Forelimb muscle (tissue), 1 donor: ENCODE results near the gene DOCK1. TPM values are rescaled to one million over a fixed set of nuclear protein-coding genes. Genes with fewer than 3 reads are reported as not detected.

ENCODE experiments used
- DNase-seq: peaks from one replicate; pipeline ENCODE4 v3.0.0-alpha.2; 2013; ENCODE audit warnings: low read depth
- polyA plus RNA-seq: library from polyadenylated mRNA; unstranded; fragments of 120-200 nt; gene quantifications from one replicate; pipeline ENCODE4 v1.2.1, GENCODE V29; 2013; ENCODE audit not compliant: insufficient read length

The DOCK1 gene
- polyA plus RNA-seq, 1 donor = 26.7 TPM

DNA sequence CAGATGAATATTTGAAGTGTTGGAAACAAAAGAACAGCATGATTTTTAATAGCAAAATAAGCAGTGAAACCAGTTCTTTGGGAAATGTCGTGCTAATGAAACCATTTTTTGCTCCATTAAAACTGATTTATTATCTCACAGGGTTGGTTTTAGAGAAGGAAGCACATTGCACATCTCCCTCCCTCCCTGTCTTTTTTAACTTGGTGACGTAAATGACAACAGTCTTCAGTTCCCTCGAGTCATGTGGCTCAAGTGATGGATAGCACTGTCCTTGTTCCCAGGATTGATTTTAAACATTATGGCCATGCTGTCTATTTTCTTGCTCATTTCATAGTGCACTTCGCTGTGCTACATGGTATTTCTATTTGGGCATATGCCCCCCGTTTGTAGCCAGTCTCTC, 105.9 kb downstream of the DOCK1 start:
- DNase-seq = no peak

DNA sequence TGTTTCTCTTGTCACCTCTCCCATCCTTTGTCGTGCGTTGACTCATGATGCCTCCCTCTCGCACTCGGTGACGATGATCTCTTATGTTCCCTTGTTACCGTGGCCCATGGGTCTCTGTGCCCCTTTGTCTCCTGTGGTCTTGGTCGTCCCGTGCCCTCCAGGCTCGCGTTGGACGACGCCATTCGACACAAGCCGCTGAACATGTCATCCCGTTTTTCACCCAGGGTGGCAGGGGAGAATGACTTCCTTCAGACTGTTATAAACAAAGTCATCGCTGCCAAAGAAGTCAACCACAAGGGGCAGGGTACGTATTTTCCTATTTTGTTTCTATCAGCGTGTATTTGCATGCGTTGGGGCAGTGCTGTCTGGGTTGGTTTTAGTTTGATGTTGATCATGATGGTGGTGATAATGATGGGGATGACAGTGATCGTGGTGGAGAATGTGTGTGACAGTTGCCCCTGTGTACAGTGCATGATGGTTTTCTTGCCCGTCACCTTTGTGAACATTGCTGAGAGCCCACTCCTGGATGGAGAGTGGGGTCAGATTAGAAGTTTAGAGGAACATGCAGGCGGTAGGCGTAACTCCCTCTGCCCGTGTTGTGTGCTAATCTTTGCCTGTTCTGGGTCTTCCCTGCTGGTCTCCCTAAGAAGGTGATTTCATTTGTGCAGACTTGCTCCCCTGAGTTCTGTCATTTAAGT, 107.0 kb downstream of the DOCK1 start:
- DNase-seq = no peak

DNA sequence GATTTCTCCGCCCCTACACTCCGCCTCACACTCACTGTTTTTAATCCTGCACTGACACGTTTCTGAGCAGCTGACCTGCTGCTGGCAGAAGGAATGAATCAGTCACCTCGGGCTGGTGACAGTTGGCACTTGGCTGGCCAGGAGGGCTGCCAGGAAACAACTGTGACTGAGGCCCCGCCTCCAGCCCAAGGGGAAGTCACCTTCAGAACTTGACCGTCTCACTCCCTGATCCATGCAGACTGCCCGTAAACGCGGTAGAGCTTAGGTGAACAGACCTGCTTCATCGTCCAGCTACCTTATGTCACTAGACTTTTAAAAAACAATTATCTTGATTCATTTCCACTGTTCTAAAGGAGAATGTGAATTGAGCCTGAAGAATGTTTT, 107.5 kb downstream of the DOCK1 start:
- DNase-seq = no peak

DNA sequence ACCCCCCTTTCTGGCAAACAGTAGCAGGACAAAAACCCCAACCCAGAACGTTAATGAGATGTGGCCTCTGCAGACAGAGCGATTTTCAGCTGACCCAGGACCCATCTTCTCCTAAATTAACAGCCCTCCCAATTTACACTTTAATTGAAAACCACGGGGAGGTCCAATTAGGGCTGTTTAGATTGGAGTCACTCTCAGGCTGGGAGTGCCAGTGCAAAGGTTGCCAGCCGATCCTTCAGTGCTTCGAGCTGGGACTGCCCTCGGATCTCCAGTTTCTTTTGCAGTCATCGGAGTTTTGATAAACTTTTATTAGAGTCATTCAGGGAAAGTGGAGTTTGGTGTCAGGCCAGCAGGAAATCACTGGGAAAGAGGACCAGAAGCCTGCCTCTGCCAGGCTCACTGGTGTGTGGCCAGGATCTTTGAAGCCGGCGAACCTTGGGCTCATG, 108.0 kb downstream of the DOCK1 start:
- DNase-seq = no peak

DNA sequence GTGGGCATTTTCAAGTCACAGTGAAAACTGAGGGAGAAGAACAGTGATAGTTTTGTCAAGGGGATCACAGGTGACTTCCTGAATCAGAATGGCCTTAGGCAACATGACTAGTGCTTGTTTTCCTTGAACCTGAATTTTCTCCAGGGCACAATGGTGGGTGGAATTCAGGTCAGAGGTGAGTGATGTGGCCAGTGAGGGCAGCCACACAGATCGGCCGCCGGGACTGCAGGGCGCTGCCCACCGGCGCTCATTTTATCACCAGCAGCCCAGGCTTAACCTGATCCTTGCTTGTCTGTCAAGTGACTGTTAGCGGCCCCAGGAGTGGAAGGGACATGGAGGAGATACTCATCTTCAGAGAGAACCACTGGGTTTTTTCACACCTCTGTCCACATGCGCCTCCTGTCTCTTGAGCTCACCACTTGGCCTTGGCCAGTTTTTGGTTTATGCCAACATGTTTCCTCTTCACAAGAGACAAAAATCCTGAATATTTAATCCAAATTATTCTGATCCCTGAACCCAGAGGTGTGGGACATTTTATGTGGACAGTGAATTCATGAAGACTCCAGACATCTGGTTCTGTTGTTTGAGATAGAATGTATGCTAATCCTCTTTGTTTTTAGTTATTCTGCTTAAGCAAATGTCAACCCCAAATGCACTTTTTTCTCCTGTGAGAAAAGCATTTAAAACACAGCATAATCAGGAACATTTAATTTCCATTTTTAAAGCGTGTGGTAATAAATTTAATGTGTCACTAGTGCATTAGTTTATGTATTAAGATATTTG, 108.7 kb downstream of the DOCK1 start:
- DNase-seq = no peak

DNA sequence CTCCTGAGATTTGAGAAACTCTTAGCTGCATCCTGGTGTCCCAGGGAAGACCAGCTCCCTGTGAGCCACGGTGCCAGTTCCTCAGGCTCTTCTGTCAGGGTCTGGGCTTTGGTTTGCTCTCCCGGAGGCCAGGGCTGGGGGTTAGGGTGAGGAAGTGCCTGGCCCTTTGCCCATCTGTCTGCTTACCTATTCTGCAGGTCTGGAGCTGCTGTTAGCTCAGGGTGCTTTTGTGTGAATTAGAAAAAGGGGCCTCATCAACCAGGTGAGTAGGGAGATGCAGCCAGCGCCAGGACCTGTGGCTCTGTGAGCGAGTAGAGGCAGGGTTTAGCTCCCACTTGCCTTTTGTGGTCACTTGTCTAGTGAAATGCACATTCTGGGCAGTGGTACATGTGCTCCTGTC, 109.4 kb downstream of the DOCK1 start:
- no peak for DNase-seq

DNA sequence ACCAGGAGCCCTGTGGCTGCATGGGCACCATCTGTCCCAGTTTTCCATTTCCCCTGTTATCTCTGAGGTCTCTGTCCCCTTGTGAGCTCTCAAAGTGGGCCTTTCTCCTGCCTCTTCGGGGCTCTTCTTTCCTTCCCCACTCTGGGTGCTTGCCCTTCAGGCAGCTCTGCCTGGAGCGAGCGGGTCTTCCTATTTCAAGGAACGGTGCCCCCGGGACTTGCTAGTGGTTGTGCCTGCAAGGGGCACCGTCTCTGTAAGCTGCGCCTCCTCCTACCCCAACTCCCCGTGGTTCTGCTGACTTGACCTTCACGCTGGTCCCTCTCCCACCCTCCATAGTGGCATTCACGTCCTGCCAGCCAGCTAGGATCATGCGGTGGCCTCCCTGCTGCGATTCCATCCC, 110.1 kb downstream of the DOCK1 start:
- DNase-seq = no peak

DNA sequence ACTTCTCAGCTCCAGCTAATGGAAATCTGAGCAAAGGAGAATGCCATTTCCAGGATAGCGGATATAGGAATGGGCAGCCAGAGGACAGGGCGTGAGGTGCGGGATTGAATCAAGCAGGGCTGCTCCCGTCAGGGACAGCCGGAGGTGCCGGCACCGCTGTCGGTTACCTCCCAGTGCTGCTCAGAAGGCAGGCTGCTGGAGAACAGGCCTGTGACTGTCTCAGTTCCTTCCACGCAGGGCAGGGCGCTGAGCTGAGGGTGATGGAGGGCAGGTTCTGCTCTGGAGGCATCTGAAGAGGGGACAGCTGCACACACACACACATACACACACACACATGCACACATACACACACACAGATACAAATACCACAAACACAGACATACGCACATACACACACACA, 111.1 kb downstream of the DOCK1 start:
- no peak for DNase-seq

DNA sequence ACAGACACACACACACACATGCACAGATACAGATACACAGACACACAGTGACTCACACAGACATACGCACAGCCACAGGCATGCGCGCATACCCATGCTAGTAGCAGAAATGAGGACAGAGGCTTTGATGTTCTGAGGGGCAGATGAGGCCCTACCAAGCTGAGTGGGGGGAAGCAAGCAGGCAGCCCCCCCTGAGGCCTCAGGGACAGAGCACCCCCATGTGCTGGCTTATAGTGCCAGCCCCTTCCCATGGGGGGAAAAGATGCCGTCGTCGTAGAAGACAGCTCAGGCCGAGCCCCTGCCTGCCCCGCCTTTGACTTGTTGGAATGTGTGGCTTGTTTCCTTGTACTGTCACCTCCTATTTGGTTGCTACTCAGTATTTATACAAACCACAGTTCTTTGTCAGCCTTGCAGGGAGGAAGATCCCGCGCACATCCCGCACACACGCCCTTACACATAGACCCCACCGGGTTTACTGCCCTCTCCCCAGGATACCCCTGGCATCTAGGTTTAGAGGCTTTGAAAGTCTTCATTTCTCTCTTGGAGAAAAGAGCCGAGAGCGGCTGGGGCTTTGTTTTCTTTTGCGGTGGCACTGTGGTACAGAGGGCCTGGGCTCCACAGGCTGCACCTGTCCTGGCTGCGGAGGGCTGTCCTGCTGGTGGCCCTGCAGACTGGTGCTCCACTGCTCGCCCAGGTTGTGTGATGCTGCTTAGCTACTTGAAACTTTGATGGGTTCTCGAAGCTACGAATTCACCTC, 112.5 kb downstream of the DOCK1 start:
- DNase-seq = no peak

DNA sequence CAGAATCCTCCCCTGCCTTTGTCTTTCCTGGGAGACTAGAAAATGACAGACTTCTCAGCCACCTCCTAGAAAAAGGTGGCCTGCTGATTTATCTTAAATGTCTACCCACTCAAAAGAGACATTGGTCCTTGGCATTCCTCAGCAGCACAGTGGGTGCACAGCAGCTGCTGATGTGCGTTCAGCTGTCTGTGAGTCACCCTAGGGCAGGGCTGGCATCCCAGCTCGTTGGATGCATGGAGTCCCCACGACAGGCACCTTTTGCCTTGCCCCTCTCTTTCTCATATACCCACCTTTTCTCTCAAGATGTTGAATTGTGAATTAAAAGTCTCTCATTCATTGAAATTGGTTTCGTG, 113.0 kb downstream of the DOCK1 start:
- DNase-seq = no peak

DNA sequence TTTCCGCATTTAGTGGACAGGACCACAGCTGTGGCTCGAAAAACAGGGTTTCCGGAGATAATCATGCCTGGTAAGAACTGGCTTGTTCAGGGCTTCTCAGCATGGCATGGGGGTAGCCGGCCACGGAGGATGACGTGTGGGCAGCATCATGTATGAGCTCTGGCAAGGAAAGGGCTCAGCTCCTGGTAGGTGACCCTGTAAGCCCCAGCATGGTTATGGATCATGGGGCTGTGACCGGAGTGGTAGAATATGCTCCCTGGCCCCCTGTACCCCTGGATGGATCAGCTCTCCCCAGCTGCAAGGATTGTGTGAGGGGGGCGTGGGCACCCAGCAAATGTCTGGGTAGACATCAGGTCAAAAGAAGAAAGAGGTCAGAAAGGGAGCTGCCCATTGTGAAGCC, 113.5 kb downstream of the DOCK1 start:
- DNase-seq = no peak

DNA sequence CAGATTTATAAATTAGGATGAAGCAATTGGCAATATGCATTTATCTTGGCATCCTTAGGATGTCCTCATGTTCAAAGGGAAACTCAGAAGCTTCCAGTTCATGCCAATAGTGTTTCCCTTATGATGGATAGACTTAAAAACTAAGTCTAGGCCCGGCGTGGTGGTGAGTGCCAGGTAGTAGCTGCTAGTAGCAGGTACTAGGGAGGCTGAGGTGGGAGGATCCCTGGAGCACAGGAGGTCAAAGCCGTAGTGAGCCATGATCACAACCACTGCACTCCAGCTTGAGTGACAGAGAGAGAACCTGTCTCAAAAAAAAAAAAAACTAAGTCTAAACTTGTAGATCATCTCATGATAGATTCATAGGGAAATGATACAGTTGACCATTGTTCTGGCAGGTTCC, 115.0 kb downstream of the DOCK1 start:
- DNase-seq = no peak

DNA sequence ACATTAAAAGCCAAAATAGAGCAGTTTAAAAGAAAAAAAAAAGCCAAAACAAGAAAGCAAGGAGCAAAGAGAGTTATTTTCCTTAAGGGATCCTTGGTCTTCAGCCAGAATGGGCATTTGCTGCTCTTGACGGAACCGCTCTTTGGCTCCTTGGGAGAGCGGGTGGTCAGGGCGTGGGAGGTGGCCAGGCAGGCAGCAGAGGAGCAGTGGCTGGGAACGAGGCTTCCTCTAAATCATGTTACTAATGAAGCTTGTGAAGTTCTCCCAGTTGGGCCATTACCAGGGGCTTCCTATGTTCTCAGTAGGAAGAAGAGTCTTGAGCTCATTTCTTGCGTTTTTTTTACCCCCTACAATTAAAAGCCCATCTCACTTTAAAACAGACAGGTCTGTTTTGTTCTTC, 116.6 kb downstream of the DOCK1 start:
- no peak for DNase-seq

DNA sequence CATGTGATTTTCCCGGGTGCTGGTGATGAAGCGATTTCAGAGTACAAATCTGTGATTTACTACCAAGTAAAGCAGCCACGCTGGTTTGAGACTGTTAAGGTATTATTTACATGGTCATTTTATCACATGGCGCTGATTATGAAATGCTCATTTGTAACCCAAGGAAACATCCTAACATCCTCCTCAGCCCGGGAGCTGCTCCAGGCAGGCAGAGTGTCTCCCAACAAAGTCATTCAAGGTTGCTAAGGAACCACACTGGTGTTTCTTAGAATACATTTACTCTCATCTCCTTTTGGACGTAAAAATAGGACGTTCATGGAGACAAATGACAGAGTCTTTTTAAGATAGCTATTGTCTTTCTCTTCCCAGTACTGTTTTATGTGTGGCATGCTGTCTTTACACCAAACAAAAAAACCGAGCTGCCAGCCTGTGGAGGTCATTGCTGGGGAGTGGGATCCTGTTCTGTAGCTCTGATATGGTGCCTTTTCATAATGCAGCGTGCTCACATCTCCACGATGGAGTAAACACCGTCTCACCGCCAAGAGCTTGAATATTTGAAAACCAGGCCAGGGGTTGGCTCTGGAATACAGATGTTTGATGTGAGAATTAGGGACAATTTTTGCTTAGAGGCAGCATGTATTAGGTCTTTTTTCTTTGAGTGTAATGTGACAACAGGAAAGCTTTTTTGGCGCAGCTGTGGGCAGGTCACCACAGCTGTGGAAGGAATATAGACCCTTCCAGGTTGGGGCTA, 119.6 kb downstream of the DOCK1 start:
- peak; percentile 48 for DNase-seq

DNA sequence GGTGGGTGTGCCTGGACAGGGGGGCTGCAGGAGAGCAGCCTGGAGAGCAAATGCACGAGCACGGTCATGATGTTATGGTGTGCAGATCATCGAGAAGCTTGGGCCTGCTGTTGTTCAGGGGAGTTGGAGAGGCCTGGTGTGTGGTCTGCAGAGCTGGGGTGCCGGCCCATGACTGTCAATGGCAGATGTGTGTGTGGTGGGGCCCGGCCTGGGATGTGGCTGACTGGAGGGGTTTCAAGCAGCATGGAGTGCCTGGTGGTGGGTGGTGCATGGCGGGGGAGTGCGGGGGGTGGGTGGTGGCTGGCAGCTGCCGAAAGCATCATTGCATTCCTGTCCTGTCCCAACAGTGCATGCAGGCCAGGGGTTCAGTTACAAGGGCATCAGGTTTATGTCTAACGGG, 122.6 kb downstream of the DOCK1 start:
- DNase-seq = no peak

DNA sequence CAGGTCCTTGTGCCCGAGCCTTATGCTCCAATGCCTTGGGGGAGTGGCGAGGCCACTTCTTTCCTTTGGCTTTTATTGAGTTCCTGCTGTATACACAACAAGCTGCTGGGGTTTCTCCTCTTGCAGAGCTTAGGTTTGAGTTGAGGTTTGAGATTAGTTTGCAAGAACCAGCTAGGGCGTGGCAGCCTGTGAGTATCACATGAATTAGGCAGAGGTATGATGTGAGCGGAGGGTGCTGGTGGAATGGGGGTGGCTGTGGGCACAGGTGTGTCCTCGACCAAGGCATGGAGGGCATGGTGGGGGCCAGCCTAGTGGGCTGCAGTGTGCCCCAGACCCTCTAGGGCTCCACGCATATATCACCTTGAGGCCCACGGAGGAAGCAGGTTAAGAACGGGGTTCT, 123.3 kb downstream of the DOCK1 start:
- no peak for DNase-seq

DNA sequence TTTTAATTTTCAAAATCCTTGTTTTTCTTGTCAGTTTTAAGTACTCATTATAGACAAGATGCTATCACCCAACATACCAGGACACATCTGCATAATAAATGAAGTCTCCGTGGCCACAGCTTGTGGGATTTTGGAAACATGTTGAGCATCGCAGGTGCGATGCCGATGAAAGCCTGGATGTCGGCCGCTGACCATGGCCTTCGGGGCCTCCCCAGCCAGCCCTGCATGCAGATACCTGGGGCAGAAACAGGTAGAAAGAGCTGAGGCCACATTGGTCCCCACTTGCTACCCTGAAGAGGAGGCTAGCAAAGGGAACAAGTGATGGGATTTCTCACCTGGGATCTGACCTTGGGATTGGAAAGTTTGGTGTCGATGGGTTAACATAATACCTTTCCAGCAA, 123.8 kb downstream of the DOCK1 start:
- no peak for DNase-seq

DNA sequence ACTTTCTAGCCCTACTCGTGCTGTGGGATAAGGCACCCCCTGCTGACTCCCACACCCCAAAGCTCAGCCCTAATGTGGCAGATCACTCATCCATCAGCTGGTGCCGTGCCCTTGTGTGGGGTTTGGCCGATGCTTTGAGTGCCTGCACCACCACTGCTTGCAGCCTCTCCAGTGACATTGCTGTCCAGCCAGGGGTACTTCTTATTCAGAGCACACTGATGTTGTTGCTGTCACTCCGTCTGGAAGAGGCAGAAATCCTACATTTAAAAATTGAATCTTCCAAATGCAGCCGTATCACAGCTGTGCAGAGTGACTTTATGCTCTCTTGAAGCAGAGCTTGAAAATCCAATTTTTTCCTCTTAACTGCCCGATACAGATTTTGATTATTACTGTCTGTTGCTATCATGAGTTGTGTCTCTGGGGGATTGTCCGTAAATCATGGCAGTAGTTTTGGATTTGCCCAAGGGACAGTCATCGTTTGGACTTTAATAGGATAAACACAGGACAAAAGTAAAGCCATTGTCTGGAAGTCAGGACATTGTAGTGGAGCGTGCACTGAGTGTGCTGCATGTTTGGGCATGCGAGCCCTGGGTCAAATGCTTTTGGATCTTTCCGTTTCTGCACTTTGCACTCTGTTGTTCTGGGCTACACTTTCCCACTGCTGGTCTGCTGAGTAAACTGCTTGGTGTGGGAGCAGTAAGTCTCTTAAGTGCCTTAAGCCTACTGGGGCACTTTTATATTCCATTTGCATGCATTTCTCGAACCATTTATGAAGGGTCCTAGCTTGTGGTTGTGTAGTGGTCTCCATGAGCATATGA, 128.2 kb downstream of the DOCK1 start:
- no peak for DNase-seq

DNA sequence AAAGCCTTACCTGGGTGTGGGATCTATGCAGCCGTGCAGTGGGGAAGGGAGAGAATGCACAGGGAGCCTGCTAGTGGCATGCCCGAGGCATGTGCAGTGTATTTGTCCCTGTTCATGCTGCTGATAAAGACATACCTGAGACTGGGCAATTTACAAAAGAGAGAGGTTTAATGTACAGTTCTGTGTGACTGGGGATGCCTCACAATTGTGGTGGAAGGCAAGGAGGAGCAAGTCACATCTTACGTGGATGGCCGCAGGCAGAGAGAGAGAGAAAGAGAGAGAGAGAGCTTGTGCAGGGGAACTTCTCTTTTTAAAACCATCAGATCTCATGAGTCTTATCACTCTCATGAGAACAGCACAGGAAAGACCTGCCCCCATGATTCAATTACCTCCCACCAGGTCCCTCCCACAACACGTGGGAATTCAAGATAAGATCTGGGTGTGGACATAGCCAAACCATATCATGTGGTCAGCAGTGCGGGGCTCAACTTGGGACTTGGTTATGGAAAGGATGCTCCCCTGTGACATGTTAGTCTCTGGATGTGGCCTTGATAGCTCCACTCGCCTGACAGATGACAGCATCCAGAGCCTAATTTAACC, 128.9 kb downstream of the DOCK1 start:
- DNase-seq = no peak

DNA sequence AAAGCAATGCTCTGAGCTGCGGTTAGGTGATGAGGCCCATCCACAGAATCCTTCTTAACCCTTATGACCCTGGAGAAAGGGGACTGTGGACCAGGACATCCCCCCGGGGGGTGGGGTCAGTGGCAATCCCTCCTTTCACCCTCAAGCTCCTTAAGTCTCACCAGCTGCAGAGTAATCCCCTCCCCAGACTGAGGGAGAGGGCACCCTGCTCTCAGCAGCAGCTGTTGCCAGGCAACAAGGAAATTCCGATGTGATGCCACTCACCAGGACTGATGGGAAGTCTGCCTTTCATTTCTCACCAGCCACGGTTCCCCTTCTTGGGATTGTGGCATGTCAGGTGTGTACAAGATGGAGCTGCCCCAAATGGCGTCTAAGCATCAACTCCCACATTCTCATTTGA, 129.6 kb downstream of the DOCK1 start:
- DNase-seq = no peak

DNA sequence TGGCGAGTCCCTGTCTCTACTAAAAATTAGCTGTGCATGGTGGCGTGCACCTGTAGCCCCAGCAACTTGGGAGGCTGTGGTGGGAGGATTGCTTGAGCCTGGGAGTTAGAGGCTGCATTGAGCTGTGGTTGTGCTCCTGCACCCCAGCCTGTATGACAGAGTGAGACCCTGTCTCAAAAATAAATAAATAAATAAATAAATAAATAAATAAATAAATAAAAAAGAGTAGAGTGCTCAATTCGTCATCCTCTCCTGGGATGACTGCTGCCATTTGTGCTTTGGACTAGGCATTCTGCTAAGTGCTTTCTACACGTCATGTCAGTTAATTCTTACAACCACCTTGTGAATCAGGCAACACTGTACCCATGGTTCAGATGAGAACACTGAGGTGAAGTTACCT, 130.6 kb downstream of the DOCK1 start:
- DNase-seq = no peak
